ENCODE measurements around the gene SAP25.
A peak's percentile ranks its signal among the peaks of the same experiment; 100 is the strongest.
"Not testable (repeated sequence)": the region's sequence is repeated elsewhere in the genome, so short reads cannot be mapped to it uniquely, and the experiment has no call there.

The SAP25 gene

DNA sequence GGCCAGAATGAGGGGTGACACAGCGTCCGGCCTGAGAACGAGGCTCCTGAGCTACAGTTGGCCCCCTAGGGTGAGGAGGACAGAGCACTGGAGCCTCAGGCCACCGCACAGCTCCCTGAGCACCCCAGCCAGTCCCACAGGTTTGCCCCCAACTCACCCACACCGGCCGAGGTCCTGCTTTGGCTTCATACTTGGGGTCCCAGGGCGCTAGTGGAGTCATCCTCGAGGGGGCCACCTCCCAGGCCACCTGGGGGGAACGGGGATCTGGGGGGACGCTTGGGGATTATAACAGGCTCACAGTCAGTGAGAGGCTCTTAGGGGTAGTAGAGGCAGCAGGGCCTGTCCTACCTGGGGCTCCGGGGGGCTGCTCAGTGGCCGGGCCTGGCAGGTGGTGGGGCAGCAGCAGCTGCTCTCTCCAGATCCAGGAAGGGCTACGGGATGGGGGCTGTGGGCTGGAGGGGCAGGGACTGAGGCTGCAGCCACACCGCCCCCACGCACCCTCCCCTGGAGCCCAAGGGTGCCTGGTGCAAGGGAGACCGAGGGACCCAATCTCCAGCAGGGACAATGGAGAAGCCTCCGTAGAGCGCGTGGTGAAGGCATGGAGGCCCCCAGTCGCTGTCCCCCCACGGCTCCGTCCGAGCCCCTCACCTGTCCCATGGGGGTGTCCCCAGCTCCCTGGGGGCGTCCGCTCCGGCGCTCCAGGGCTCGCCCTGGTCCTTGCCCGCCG is 588 bp downstream of the SAP25 start:
- Mint-ChIP-seq H3K27me3 (no peaks in the 10 kb centered on the region), H3K4me1 (peaks cover 21% of the 10 kb centered on the region), H3K36me3 (peaks cover 3% of the 10 kb centered on the region), H3K9me3 (no peaks in the 10 kb centered on the region), H3K4me3 (no peak overlapping the region), H3K27ac (no peak overlapping the region)

DNA sequence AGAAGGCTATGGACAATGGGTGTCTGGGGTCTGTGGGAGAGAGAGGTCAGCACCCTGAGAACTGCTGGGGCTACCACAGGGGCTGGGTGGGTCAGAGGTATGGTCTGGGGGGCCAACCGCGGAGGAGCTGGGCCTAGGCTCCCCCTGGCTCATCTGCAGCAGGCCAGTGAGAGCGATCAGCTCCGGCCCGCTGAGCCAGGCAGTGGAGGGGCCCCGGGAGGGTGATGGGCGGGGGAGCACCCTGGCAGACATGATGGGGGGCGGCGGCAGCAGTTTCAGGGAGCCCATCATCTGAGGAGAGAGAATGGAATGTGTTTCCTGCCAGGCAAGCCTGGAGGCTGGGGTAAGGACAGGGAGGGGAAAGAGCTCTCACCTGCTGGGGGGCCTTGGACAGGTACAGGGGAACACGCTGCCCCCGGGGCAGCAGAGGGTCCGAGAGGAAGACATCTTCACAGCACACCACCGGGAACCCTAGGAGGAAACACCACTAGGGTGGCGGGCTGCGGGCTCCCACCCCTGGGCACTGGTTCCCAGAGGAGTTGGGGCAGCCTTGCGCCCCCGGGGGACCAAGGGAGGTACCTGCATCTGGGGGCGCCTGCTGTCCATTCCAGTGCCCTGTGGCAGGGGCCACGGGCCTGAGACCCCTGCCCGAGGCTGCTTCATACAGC is 1.3 kb downstream of the SAP25 start:
- no peak overlapping the region for H3K27ac Mint-ChIP-seq
- H3K27me3 Mint-ChIP-seq, result no peaks in the 10 kb centered on the region
- no peak overlapping the region for H3K4me3 Mint-ChIP-seq
- no peaks in the 10 kb centered on the region for H3K9me3 Mint-ChIP-seq
- peaks cover 28% of the 10 kb centered on the region for H3K4me1 Mint-ChIP-seq
- peaks cover 3% of the 10 kb centered on the region for H3K36me3 Mint-ChIP-seq

DNA sequence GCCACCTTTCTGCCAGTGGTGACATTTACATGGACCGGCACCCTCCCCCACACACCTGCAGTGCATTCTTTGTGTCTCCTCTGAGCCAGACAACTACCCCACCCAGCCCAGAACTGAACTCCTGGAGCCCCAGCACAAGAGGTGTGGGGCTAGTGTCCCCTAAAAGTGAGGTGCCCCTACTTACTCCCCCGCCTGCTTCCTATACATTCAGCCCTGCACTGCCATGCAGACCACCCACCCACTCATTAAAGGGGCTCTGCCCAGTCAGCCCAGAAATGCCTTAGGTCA is 1.9 kb downstream of the SAP25 start:
- Mint-ChIP-seq H3K9me3 (no peaks in the 10 kb centered on the region), H3K4me1 (peaks cover 30% of the 10 kb centered on the region), H3K36me3 (peaks cover 3% of the 10 kb centered on the region), H3K27ac (no peak overlapping the region), H3K4me3 (no peak overlapping the region), H3K27me3 (no peaks in the 10 kb centered on the region)

DNA sequence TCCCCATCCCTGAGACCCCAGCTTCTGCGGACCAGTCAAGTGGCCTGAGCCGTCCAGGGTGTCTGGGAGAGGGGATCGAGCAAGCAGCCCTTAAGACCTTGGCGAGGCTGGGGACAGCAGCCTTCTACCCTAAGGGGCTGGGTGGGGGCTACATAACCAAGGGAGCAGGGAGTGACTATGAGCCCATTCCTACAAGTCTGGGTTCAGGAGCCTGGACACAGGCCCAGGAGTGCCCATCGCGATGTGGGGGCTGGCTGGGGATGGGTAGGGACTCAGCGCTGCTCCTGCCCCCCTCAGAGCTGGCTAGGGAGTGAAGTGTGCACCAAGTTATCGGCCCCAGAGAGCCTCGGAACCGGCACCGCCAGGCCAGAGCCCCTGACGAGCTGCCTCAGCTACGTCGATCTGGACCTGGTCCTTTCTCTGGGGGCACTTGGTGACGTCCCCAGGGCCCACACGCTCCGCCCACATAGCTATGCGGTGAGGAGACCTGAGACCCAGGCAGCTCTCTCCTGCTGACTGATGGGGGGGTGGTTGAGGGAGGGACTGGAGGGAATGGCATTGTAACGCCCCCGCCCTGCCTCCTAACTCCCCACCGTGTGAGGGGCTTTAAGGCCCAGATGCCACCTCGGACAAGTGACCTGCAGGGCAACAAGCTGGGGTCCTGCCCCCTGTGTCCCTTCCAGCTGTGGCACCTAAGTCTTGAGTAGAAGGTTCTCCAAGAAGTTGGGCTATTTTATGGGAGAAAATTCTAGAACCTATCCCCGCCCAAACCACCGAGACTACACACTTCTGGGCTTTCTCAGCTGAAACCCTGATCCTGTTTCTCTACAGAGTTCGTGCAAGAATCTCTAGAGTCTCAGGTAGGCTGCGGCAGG is 2.5 kb downstream of the SAP25 start:
- Mint-ChIP-seq H3K4me1 (peaks cover 30% of the 10 kb centered on the region), H3K36me3 (no peaks in the 10 kb centered on the region), H3K27ac (no peak overlapping the region), H3K4me3 (no peak overlapping the region), H3K27me3 (no peaks in the 10 kb centered on the region), H3K9me3 (no peaks in the 10 kb centered on the region)

DNA sequence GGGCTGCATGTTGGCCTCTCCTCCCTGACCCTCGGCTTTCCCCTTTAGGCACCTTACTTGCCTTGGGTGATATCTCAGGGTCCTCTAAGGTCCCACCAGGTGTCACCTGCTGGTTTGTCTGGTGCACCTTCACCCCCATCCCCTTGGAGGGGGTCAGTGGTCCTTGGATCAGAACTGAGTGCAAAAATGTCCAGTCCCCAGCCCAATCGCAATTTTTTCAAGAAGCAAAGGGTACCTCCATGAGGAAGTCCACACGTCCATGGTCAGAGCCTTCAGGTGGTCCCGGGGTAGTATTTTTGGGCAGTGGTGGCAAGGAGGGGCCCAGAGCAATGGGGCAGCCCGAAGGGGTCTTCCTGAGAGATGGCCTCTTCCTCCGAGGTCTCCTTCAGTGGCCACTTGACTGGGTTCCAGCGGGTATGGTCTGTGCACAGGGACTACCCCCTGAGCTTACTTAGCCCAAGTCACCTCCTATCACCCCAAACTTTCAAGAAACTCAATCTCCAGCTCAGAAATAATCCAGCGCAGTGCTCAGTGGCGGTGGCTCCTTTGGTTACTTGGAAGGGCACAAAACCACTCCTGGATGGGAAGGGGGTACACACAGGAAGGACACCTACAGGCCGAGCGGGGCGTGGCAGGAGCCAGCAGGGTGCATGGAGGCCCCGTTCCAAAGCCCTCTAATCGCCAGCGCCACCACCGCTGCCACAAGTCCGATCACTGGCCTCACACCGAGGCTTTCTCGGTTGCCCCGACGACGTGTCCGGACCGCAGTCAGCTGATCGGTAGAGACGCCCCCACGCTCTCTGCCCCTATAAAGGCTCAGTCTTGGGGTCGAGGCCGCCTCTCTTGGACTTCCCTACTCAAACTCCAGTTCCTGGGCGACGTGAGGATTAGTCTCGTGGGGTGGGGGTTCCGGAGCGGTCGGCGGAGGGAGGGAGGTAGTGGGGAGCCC is 4.5 kb downstream of the SAP25 start:
- Mint-ChIP-seq H3K27me3 (no peaks in the 10 kb centered on the region), H3K4me3 (peak overlapping the region; percentile 39), H3K9me3 (no peaks in the 10 kb centered on the region), H3K4me1 (peaks cover 36% of the 10 kb centered on the region), H3K36me3 (no peaks in the 10 kb centered on the region), H3K27ac (peak overlapping the region; percentile 14)

DNA sequence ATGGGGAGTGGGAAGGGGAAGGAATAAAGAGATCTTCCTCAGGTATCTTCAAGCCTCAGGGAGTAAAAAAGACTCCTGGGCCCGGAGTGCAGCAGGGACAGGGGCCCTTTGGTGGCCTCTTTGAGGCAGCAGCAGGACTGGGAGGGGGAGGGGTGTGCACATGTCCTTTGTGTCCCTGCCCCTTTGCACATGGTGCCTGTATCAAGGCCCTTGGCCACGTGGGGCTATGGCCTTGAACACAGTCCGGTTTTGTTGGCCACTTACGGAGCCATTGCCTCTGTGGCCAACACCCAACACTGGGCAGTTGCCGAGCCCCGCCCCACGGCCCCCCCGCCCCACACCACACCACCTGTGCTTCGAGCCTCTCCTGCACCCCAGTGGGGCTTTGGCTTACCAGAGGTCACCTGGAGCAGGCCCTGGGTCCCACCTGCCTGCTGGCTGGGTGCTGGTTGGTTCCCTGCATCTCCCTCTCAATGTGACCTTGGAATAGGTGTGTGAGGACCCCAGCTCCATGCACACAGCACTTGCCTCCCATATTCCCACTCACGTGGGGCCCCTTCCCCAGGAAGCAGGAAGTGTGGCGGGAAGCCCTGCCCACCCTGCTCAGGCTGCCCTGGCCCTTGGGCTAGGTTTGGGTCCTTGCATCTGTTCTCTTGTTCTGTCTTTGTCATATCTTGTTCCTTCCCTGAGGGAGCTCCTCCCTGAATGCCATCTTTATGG is 5.4 kb downstream of the SAP25 start:
- Mint-ChIP-seq H3K4me3 (no peak overlapping the region), H3K4me1 (peaks cover 42% of the 10 kb centered on the region), H3K36me3 (no peaks in the 10 kb centered on the region), H3K27ac (peak overlapping the region; percentile 83), H3K9me3 (no peaks in the 10 kb centered on the region), H3K27me3 (no peaks in the 10 kb centered on the region)

DNA sequence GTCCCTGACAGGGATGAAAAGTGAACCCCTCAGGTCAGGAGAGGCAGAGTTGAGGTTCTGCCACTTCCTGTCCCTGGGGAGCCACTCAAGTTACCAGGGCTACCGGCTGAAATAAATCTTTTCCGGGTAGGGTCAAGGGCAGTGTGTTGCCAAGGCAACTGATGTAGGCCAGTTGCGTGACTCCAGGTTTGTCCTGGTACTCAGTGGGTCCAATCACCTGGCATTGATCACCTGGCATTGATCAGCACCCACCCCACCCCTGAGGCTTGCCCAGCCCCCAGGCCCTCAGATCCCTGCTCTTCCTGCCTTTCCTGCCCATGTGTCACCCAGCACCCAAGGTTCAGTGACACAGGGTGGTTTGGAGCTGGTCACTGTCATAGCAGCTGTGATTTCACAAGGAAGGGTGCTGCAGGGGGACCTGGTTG is 5.9 kb downstream of the SAP25 start:
- Mint-ChIP-seq H3K27me3 (no peaks in the 10 kb centered on the region), H3K4me3 (no peak overlapping the region), H3K36me3 (no peaks in the 10 kb centered on the region), H3K9me3 (no peaks in the 10 kb centered on the region), H3K4me1 (peaks cover 42% of the 10 kb centered on the region), H3K27ac (peak overlapping the region; percentile 83)

DNA sequence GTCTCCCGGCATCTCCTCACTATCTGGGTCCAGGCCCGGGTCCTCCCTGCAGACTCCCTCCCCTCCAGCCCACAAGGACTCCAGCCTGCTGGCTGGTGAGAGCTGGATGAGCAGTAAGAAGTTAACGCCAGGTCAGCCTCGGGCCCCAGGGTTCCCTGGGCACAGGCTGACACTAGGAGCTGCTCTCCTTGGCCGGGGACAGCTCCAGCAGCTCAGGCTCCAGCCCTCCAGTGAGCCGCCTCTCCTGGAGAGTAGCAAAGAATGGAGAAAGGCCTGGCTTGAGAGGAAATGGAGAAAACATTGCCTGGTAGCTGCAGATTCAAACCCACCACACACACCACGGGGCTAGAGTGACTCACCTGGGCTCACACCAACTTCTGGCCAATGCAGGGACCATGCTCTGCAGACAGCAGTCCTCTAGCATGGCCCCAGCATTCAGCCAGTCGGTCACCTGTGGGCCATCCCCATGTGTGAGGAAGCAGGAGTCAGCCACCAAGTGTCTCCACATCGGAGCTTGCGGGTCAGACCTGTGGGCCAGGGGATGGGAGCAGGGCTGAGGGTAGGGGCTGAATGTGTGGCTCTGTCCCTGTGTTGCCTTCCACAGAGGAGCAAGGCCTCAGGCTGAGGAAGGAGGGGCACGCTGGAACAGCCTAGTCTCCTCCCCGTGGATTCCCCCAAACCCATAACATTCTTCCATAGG is 6.5 kb downstream of the SAP25 start:
- Mint-ChIP-seq H3K27me3 (no peaks in the 10 kb centered on the region), H3K4me1 (peaks cover 38% of the 10 kb centered on the region), H3K27ac (no peak overlapping the region), H3K9me3 (no peaks in the 10 kb centered on the region), H3K4me3 (no peak overlapping the region), H3K36me3 (no peaks in the 10 kb centered on the region)

DNA sequence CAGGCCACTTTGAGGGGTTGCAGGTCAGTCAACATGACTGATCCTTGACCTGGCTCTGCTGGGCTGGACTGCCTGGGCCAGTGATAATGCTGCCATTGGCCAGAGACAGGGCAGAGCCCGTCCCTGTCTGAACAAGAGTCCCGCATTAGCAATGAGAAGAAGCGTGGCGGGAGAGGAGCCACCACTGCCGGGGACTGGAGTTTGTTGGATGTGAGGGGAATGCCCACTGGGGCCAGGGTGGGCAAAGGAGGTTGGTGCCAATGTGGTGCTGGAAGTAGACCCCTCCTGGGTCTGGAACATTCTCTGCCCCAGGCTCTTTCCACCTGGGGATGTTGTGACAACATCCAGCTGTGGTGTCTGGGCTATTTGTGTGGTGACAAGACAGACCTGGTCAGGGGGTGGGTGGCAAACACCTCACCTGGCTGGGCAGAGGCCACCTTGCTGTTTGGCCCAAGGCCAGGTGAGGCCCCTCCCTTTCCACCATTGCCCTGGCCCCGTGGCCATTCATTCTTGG is 7.6 kb downstream of the SAP25 start:
- Mint-ChIP-seq H3K4me1 (peaks cover 34% of the 10 kb centered on the region), H3K4me3 (no peak overlapping the region), H3K27ac (no peak overlapping the region), H3K36me3 (no peaks in the 10 kb centered on the region), H3K27me3 (no peaks in the 10 kb centered on the region), H3K9me3 (no peaks in the 10 kb centered on the region)

DNA sequence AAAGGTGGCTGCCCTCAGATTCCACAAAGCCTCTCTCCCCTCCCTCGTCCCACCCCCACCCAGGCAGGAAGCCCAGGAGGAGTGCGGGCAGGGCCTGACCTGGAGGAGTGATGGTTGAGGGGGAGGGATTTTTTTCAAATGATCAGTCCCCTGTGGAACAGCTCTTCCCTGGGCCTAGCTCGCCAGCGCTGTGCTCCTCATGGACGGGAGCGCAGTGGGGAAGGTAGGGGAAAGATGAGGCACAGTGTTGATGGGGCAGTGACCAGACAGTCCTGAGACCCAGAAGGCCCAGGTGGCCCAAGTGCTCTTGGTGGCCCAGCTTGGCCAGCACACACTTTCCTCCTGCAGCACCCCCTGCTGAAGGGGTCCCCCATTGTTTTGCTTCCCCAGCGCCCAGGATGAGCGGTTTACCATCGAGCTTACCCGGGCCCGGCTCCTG is 8.5 kb downstream of the SAP25 start:
- Mint-ChIP-seq H3K4me1 (peaks cover 34% of the 10 kb centered on the region), H3K9me3 (no peaks in the 10 kb centered on the region), H3K27me3 (no peaks in the 10 kb centered on the region), H3K4me3 (no peak overlapping the region), H3K36me3 (no peaks in the 10 kb centered on the region), H3K27ac (peak overlapping the region; percentile 65)

DNA sequence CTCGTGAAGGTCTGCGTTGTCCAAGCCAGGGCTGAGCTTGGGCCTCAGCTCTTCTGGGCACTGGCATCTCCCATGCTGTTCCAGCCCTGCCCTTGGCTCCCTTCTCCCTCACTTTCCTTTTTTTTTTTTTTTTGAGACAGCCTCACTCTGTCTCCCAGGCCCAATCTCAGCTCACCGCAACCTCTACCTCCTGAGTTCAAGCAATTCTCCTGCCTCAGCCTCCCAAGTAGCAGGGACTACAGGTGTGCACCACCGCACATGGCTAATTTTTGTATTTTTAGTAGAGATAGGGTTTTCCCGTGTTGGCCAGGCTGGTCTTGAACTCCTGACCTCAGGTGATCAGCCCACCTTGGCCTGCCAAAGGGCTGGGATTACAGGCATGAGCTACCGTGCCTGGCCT is 9.3 kb downstream of the SAP25 start:
- H3K27me3 Mint-ChIP-seq, H3K9me3 Mint-ChIP-seq, H3K4me3 Mint-ChIP-seq, H3K36me3 Mint-ChIP-seq, H3K27ac Mint-ChIP-seq: not testable (repeated sequence)
- H3K4me1 Mint-ChIP-seq, result peaks cover 37% of the 10 kb centered on the region

DNA sequence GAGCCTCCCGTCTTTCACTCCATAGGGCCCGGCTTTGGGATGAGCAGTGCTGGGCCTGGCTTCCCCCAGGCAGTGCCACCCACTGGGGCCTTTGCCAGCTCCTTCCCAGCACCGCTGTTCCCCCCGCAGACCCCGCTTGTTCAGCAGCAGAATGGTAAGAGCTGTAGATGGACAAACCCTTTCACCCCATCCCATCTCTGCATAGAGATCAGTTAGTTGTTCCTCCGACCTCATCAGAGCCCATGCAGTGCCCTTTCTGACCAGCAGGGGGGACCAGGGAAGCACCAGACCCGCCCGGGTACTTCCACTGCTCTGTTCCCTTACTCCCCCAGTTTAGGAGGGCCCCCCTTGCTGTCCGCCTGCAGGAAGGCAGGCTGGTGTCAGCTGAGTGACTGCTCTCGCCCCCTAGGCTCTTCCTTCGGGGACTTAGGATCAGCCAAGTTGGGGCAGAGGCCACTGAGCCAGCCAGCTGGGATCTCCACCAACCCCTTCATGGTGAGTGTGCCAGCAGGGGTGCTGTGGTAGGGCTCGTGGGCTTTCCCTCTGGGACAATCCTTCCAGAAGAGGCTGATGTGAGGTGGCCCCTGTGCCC is 9.8 kb downstream of the SAP25 start:
- Mint-ChIP-seq H3K27me3 (no peaks in the 10 kb centered on the region), H3K9me3 (no peaks in the 10 kb centered on the region), H3K4me1 (peaks cover 37% of the 10 kb centered on the region), H3K27ac (no peak overlapping the region), H3K4me3 (no peak overlapping the region), H3K36me3 (no peaks in the 10 kb centered on the region)

DNA sequence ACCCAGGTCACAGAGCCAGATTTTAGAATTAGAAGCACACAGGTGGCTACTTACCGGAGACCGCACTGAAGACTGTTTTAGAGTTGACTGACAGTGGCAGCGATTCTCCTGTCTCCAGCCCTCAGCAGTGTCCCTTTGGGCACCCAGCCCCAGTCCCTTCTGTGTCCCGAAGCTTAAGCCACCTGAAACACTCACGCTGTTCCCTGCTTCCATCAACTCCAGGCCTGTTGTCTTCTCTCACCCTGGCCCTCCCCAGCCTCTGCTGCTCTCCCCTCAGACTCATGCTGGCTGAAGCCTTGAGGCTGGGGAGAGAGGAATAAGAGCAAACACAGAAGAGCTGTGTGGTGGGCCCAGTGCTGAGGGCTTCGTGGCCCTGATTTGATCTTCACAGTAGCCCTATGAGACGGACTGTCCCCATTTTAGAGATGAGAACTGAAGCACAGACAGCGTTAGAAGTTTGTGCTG is 10.6 kb downstream of the SAP25 start:
- Mint-ChIP-seq H3K27me3 (no peaks in the 10 kb centered on the region), H3K4me3 (no peak overlapping the region), H3K27ac (no peak overlapping the region), H3K9me3 (no peaks in the 10 kb centered on the region), H3K36me3 (no peaks in the 10 kb centered on the region), H3K4me1 (peaks cover 31% of the 10 kb centered on the region)
